Skeletal muscle tissue (tissue), 4 donors: ENCODE results near the gene UBE2H. TPM values are rescaled to one million over a fixed set of nuclear protein-coding genes. Genes with fewer than 3 reads are reported as not detected.
A peak's percentile ranks its signal among the peaks of the same experiment; 100 is the strongest.

Experiments
- H3K27ac ChIP-seq: one replicate; pipeline ENCODE4 v1.7.0; 2013; ENCODE audit warnings: mild to moderate bottlenecking, low read depth, low read length, inconsistent platforms
- H3K27me3 ChIP-seq, 3 donors: one replicate each; pipeline ENCODE4 v1.7.0; 2013; ENCODE audit warnings: low read length in 3 of 3; ENCODE audit not compliant: control insufficient read depth in 3 of 3, insufficient read depth in 3 of 3
- H3K36me3 ChIP-seq, 3 donors: one replicate each; pipeline ENCODE4 v1.7.0; 2013; ENCODE audit warnings: low read length in 3 of 3; ENCODE audit not compliant: control insufficient read depth in 3 of 3, insufficient read depth in 3 of 3
- H3K4me1 ChIP-seq, 3 donors: one replicate each; pipeline ENCODE4 v1.7.0; 2013; ENCODE audit warnings: low read length in 3 of 3, mild to moderate bottlenecking in 3 of 3; ENCODE audit not compliant: control insufficient read depth in 3 of 3, insufficient read depth in 3 of 3
- H3K4me3 ChIP-seq, 3 donors: one replicate each; pipeline ENCODE4 v1.7.0; 2013; ENCODE audit warnings: low read length in 3 of 3
- H3K9ac ChIP-seq, 3 donors: one replicate each; pipeline ENCODE4 v1.7.0; 2013; ENCODE audit warnings: low read length in 3 of 3, mild to moderate bottlenecking in 3 of 3, moderate library complexity in 2 of 3, low read depth in 1 of 3
- H3K9me3 ChIP-seq, 3 donors: one replicate each; pipeline ENCODE4 v1.7.0; 2013; ENCODE audit warnings: low read length in 3 of 3; ENCODE audit not compliant: control insufficient read depth in 3 of 3
- total RNA-seq: library from RNA; depleted of rRNA; stranded (reverse); fragments of >200 nt; gene quantifications from one replicate; pipeline ENCODE4 v1.2.3, GENCODE V29; 2014
- donor health status: Osteomylitis.

Gene UBE2H
- total RNA-seq, 1 donor from 2014 or later, result 61.6 TPM

GRCh38 chr7:129950933-129951225, 1.9 kb downstream of the UBE2H start:
- H3K4me1 ChIP-seq, result peaks cover 27 to 32% (median 32%) of the 10 kb centered on the region in 3 donors

GRCh38 chr7:129950191-129950932, 2.4 kb downstream of the UBE2H start:
- Histone ChIP-seq H3K9me3 (no peaks in the 10 kb centered on the region), H3K27me3 (no peaks in the 10 kb centered on the region), H3K4me3 (peak overlapping the region; percentile 91 to 93 (median 91)), H3K27ac (peak overlapping the region; percentile 97), H3K4me1 (peaks cover 27 to 32% (median 32%) of the 10 kb centered on the region in 3 donors), H3K9ac (peak overlapping the region; percentile 96 to 98 (median 97)), H3K36me3 (peaks cover 0 to 2% (median 0%) of the 10 kb centered on the region in 3 donors)

More at GRCh38 chr7:129950933-129951225, 1.9 kb downstream of the UBE2H start:
- peaks cover 0 to 2% (median 0%) of the 10 kb centered on the region in 3 donors for H3K36me3 ChIP-seq
- H3K9ac ChIP-seq, result peak overlapping the region; percentile 96 to 98 (median 97)
- H3K27me3 ChIP-seq, result no peaks in the 10 kb centered on the region
- H3K4me3 ChIP-seq, result peak overlapping the region; percentile 91 to 93 (median 91)
- H3K27ac ChIP-seq, result peak overlapping the region; percentile 97
- H3K9me3 ChIP-seq, result no peaks in the 10 kb centered on the region

DNA sequence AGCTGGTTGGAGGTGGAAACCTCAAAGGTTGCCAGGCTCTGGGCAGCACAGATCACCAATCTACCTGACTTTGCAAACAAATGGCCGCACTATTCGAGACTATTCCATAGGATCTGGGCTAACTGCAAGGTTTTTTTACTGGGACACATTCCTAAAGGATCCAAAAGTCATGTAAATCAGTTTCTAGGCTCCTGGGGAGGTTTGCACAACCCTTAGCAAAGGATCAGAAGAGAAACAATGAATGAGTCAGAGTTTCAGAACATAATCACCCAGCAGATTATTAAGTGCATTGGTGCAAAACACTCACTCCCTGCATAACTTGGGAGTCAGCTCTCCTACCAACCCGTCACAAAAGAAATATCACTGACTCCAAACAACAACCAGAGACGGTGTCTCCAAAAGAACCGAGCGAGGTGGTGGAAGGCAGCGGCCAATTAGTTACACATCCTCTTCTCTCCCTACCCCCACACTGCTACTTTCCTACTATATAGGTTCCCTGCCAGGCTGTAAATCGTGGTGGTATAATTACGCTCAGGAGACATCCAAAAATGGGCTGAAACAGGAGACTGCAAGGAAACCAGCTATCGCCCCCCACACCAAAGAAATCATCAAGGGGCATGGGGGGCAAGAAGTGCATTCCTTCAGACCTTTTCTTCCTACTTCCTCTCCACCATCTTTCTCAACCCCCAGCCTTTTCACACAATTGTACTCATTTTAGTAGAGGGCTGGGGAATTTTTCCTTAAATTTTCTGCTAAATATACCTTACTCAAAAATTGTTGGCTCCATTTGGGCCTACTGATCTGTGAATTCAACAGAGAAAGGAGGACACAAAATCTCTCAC, 3.2 kb downstream of the UBE2H start:
- Histone ChIP-seq H3K4me3 (peak overlapping the region; percentile 91 to 93 (median 91)), H3K36me3 (peaks cover 0 to 2% (median 0%) of the 10 kb centered on the region in 3 donors), H3K9me3 (no peaks in the 10 kb centered on the region), H3K27me3 (no peaks in the 10 kb centered on the region), H3K4me1 (peaks cover 27 to 32% (median 32%) of the 10 kb centered on the region in 3 donors), H3K9ac (peak overlapping the region; percentile 96 to 98 (median 97)), H3K27ac (peak overlapping the region; percentile 97)

DNA sequence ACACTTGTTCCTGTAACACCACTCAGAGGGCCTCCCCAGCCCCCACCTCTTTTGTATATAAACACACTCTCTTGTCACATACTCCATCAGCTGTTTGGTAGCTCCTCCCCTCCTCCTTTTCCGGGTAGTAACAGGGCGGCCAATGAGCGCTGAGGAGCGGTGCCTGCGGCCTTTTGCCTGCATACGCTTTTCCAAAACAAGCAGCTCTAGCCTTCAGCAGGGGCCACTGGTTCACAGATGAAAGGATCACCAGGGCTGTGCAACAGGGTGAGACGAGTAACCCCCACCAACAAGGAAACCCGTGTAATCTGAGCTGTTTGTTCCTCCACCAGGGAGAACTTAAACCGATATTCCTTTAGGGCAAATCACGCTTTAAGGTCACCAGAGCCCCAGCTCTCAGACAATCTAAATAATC, 3.9 kb downstream of the UBE2H start:
- no peaks in the 10 kb centered on the region for H3K9me3 ChIP-seq
- H3K4me1 ChIP-seq, result peaks cover 27 to 32% (median 32%) of the 10 kb centered on the region in 3 donors
- no peaks in the 10 kb centered on the region for H3K27me3 ChIP-seq
- peak overlapping the region; percentile 91 to 93 (median 91) for H3K4me3 ChIP-seq
- H3K36me3 ChIP-seq, result peaks cover 0 to 2% (median 0%) of the 10 kb centered on the region in 3 donors
- peak overlapping the region; percentile 96 to 98 (median 97) for H3K9ac ChIP-seq
- peak overlapping the region; percentile 97 for H3K27ac ChIP-seq

GRCh38 chr7:129948338-129948737, 4.4 kb downstream of the UBE2H start:
- Histone ChIP-seq H3K4me3 (peak overlapping the region in 2 of 3 donors; percentile 17 to 33), H3K9ac (peak overlapping the region in 1 of 3 donors; percentile 97), H3K27ac (peak overlapping the region; percentile 97), H3K36me3 (peaks cover 0 to 2% (median 0%) of the 10 kb centered on the region in 3 donors), H3K9me3 (no peaks in the 10 kb centered on the region), H3K4me1 (peaks cover 27 to 32% (median 32%) of the 10 kb centered on the region in 3 donors), H3K27me3 (no peaks in the 10 kb centered on the region)

- Histone ChIP-seq H3K9me3 (no peaks in the 10 kb centered on the region), H3K27ac (peak overlapping the region; percentile 97), H3K36me3 (peaks cover 0 to 2% (median 0%) of the 10 kb centered on the region in 3 donors), H3K27me3 (no peaks in the 10 kb centered on the region), H3K4me1 (peaks cover 24 to 32% (median 28%) of the 10 kb centered on the region in 3 donors), H3K4me3 (no peak overlapping the region), H3K9ac (peak overlapping the region in 2 of 3 donors; percentile 28 to 33)
These were observed 5.1 kb downstream of the UBE2H start for GRCh38 chr7:129947701-129948100.

DNA sequence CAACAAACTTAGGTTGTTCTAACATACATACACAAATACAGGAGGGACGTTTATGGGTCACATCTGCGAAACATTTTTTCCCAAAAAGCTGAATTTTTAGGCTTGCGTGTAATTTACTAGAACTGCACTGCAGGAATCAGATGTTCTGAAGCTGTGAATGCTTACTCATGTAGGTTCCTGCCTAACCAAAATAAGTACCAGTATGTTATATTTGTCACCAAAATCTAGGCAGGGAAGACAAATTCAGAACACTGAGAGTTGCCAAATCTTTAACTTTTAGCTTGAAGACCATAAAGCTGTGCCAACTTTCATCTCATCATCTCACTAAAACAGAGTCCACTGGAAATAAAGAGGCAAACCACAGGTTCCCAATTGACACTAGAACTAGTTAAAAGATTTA, 5.7 kb downstream of the UBE2H start:
- Histone ChIP-seq H3K4me1 (peaks cover 24 to 32% (median 28%) of the 10 kb centered on the region in 3 donors), H3K27ac (peak overlapping the region; percentile 97), H3K9me3 (no peaks in the 10 kb centered on the region), H3K36me3 (peaks cover 0 to under 1% (median 0%) of the 10 kb centered on the region in 3 donors), H3K9ac (no peak overlapping the region), H3K4me3 (no peak overlapping the region), H3K27me3 (no peaks in the 10 kb centered on the region)

DNA sequence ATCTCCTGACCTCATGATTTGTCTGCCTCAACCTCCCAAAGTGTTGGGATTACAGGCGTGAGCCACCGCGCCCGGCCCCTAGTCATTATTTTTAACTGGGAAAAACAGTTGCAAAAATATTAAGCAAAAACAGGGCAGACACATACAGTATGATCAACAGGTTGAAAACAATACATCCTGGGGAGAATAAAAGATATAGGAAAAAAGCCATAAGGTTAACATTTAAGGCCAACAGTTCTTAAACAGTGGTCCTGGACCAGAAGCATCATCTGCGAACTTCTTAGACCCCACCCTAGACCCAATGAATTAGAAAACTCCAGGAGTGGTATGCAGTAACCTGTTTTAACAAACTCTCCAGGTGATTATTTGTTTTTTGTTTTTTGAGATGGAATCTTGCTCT, 6.5 kb downstream of the UBE2H start:
- Histone ChIP-seq H3K4me3 (no peak overlapping the region), H3K9ac (no peak overlapping the region), H3K4me1 (peaks cover 28 to 34% (median 31%) of the 10 kb centered on the region in 3 donors), H3K27ac (no peak overlapping the region), H3K9me3 (no peaks in the 10 kb centered on the region), H3K36me3 (no peaks in the 10 kb centered on the region), H3K27me3 (no peaks in the 10 kb centered on the region)

GRCh38 chr7:129943352-129943751, 9.4 kb downstream of the UBE2H start:
- H3K9ac ChIP-seq, result no peak overlapping the region
- H3K36me3 ChIP-seq, result no peaks in the 10 kb centered on the region
- no peak overlapping the region for H3K27ac ChIP-seq
- peaks cover 20 to 28% (median 20%) of the 10 kb centered on the region in 3 donors for H3K4me1 ChIP-seq
- H3K9me3 ChIP-seq, result no peaks in the 10 kb centered on the region
- H3K27me3 ChIP-seq, result no peaks in the 10 kb centered on the region
- no peak overlapping the region for H3K4me3 ChIP-seq
